Measurements from ENCODE around the gene TTLL8. TPM values are rescaled to one million over a fixed set of nuclear protein-coding genes. Genes with fewer than 3 reads are reported as not detected.
A peak's percentile ranks its signal among the peaks of the same experiment; 100 is the strongest.

The TTLL8 gene
- total RNA-seq, 4 donors from 2014 or later, result not detected

DNA sequence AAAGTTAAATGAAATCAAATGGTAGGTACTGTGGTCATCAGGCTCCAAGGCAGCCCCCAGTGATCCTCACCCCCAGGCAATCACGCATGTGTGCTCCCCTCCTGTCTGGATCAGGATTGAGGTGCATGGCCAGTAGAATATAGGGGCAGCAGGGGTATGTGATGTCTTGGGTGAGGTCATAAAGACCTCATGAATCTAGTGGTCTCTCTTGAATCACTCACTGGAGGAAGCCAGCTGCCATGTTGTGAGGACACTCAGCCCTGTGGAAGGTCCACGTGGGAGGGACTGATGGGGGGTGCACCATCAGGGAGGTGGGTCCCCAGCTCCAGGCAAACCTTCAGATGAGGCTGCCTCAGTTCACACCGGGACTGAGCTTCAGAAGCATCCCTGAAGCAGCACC, 38.8 kb downstream of the TTLL8 start:
- Histone ChIP-seq H3K4me3 (no peak overlapping the region), H3K27me3 (peaks cover 49% of the 10 kb centered on the region), H3K9me3 (no peaks in the 10 kb centered on the region), H3K4me1 (peaks cover 0 to 9% (median 6%) of the 10 kb centered on the region in 4 donors), H3K27ac (no peak overlapping the region), H3K36me3 (no peaks in the 10 kb centered on the region)
- peak; percentile 2 for DNase-seq
- in situ Hi-C loops (cut with MboI; ENCODE audit: low pct_ligation_motif_present in 1 of 4, low pct_unique_long_range_greater_than_20kb in 1 of 4, low sequenced_read_pairs in 3 of 4), result no loop called here
- intact Hi-C loops (cut with DNase I; ENCODE audit: low total_unique reads), result no loop called here
- WGBS, 2 donors (ENCODE audit: low coverage in 1 of 2), result 66 to 80% methylated on average over 1 to 3 of the region's 3 CpGs
- TF ChIP-seq, protein P1, sequence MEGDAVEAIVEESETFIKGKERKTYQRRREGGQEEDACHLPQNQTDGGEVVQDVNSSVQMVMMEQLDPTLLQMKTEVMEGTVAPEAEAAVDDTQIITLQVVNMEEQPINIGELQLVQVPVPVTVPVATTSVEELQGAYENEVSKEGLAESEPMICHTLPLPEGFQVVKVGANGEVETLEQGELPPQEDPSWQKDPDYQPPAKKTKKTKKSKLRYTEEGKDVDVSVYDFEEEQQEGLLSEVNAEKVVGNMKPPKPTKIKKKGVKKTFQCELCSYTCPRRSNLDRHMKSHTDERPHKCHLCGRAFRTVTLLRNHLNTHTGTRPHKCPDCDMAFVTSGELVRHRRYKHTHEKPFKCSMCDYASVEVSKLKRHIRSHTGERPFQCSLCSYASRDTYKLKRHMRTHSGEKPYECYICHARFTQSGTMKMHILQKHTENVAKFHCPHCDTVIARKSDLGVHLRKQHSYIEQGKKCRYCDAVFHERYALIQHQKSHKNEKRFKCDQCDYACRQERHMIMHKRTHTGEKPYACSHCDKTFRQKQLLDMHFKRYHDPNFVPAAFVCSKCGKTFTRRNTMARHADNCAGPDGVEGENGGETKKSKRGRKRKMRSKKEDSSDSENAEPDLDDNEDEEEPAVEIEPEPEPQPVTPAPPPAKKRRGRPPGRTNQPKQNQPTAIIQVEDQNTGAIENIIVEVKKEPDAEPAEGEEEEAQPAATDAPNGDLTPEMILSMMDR (IDR thresholded peaks at IDR 0.05), result no peak
- TF ChIP-seq POLR2AphosphoS5 (IDR thresholded peaks at IDR 0.05) (no peak), EP300 (IDR thresholded peaks at IDR 0.05; ENCODE audit: low read depth) (no peak), POLR2A (IDR thresholded peaks at IDR 0.05) (no peak)

DNA sequence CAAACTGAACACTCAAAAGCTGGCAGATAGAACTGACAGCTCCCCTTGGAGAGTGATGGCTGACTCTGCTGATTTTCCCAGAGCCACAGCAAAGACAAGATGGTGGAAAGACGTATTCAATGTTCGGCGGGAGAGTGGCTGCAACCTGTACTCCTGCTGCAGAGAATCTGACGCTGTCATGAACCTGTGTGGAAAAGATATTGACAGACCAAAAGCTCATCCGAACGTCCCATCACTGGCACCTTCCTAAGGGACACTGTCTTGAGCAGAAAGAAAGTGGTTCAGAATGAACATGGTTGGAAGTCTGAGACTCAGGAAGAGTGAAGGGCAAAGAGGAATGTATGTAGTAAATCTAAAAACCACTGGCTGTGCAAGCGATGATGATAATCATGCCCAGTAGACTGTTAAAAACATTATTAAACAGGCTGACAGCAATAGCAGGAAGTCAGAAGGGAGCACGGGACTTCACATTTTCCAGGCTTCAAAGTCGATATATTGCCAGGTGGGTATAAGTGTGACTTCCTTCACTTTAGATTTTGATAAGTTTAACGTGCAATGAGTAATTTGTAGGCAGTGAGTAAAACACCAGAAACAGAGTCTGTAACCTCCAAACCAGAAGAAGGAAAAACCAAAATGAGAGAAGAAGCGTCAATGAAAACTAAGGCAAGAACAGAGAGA, 39.4 kb downstream of the TTLL8 start:
- TF ChIP-seq, protein P1 (IDR thresholded peaks at IDR 0.05), result no peak
- no peak for TF ChIP-seq POLR2AphosphoS5 (IDR thresholded peaks at IDR 0.05)
- TF ChIP-seq POLR2A (IDR thresholded peaks at IDR 0.05), result no peak
- TF ChIP-seq EP300 (IDR thresholded peaks at IDR 0.05; ENCODE audit: low read depth), result no peak
- in situ Hi-C loops (cut with MboI; ENCODE audit: low pct_ligation_motif_present in 1 of 4, low pct_unique_long_range_greater_than_20kb in 1 of 4, low sequenced_read_pairs in 3 of 4) (no loop called here), intact Hi-C loops (cut with DNase I; ENCODE audit: low total_unique reads) (no loop called here)
- Histone ChIP-seq H3K27ac (no peak overlapping the region), H3K4me1 (peaks cover 0 to 10% (median 6%) of the 10 kb centered on the region in 4 donors), H3K27me3 (peaks cover 55% of the 10 kb centered on the region), H3K36me3 (no peaks in the 10 kb centered on the region), H3K4me3 (no peak overlapping the region), H3K9me3 (no peaks in the 10 kb centered on the region)
- WGBS, 2 donors (ENCODE audit: low coverage in 1 of 2), result 51 to 55% methylated on average over 9 to 11 of the region's 11 CpGs
- peak; percentile 2 for DNase-seq

DNA sequence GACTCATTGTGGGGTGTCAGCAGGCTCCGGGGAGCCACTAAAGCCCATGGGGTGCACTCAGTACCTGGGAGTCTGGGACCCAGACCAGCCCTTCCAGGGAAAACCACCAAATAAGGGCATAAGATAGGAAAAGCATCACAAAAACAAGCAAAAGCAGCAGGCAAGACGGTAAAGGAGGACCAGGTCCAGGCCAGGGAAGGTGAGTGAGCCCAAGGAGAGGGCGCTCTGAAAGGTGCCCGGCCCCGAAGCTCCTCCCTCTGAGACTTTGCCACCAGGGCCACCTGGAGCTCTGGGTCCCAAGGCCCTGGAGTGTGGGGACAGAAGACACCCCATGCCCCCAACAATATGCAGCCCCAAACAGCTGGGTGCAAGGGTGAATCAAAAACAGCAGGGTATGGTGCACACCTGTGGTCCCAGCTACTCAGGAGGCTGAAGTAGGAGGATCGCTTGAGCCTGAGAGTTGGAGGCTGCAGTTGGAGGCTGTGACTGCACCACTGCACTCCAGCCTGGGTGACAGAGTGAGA, 40.3 kb downstream of the TTLL8 start:
- peak; percentile 2 for DNase-seq
- Histone ChIP-seq H3K36me3 (no peaks in the 10 kb centered on the region), H3K27me3 (peaks cover 64% of the 10 kb centered on the region), H3K27ac (no peak overlapping the region), H3K4me1 (peaks cover 0 to 10% (median 6%) of the 10 kb centered on the region in 4 donors), H3K9me3 (no peaks in the 10 kb centered on the region), H3K4me3 (no peak overlapping the region)
- 40 to 85% methylated on average over 1 to 6 of the region's 6 CpGs for WGBS, 2 donors (ENCODE audit: low coverage in 1 of 2)
- no peak for TF ChIP-seq POLR2AphosphoS5 (IDR thresholded peaks at IDR 0.05)
- TF ChIP-seq, protein P1 (IDR thresholded peaks at IDR 0.05), result no peak
- TF ChIP-seq EP300 (IDR thresholded peaks at IDR 0.05; ENCODE audit: low read depth), result no peak
- TF ChIP-seq POLR2A (IDR thresholded peaks at IDR 0.05), result no peak
- in situ Hi-C loops (cut with MboI; ENCODE audit: low pct_ligation_motif_present in 1 of 4, low pct_unique_long_range_greater_than_20kb in 1 of 4, low sequenced_read_pairs in 3 of 4) (no loop called here), intact Hi-C loops (cut with DNase I; ENCODE audit: low total_unique reads) (no loop called here)

- peaks cover 0 to 12% (median 7%) of the 10 kb centered on the region in 4 donors for H3K4me1 ChIP-seq
- peak; percentile 11 for DNase-seq
- peaks cover 71% of the 10 kb centered on the region for H3K27me3 ChIP-seq
- TF ChIP-seq POLR2AphosphoS5 (IDR thresholded peaks at IDR 0.05), result no peak
- TF ChIP-seq POLR2A (IDR thresholded peaks at IDR 0.05), result no peak
- TF ChIP-seq, protein P1 (IDR thresholded peaks at IDR 0.05), result no peak
- TF ChIP-seq EP300 (IDR thresholded peaks at IDR 0.05; ENCODE audit: low read depth), result no peak
- in situ Hi-C loops (cut with MboI; ENCODE audit: low pct_ligation_motif_present in 1 of 4, low pct_unique_long_range_greater_than_20kb in 1 of 4, low sequenced_read_pairs in 3 of 4), result no loop called here
- no peaks in the 10 kb centered on the region for H3K9me3 ChIP-seq
- intact Hi-C loops (cut with DNase I; ENCODE audit: low total_unique reads), result no loop called here
- 61% methylated on average over 21 of the region's 21 CpGs; no CpG with 5 or more reads in 1 of the 2 donors for WGBS, 2 donors (ENCODE audit: low coverage in 1 of 2)
- H3K36me3 ChIP-seq, result no peaks in the 10 kb centered on the region
- no peak overlapping the region for H3K4me3 ChIP-seq
- H3K27ac ChIP-seq, result no peak overlapping the region
These were observed 41.0 kb downstream of the TTLL8 start for GRCh38 chr22:50016988-50017700.
